ENCODE data around the gene SSBP4.

The SSBP4 gene

GRCh38 chr19:18431351-18432197, 12.4 kb downstream of the SSBP4 start:
- no peak for TF ChIP-seq GATA3 (IDR thresholded peaks at IDR 0.05; ENCODE audit: low read depth, low read length)
- no peak for TF ChIP-seq GATA2 (IDR thresholded peaks at IDR 0.05; ENCODE audit: low read depth, low read length)

- no peak for TF ChIP-seq GATA2 (IDR thresholded peaks at IDR 0.05; ENCODE audit: low read depth, low read length)
- TF ChIP-seq GATA3 (IDR thresholded peaks at IDR 0.05; ENCODE audit: low read depth, low read length), result no peak
Measured at GRCh38 chr19:18432275-18433014, 13.2 kb downstream of the SSBP4 start.

- TF ChIP-seq GATA2 (IDR thresholded peaks at IDR 0.05; ENCODE audit: low read depth, low read length) (no peak), GATA3 (IDR thresholded peaks at IDR 0.05; ENCODE audit: low read depth, low read length) (no peak)
Measured at GRCh38 chr19:18433015-18433691, 14.0 kb downstream of the SSBP4 start.

GRCh38 chr19:18433735-18434398, 14.7 kb downstream of the SSBP4 start:
- TF ChIP-seq GATA2 (IDR thresholded peaks at IDR 0.05; ENCODE audit: low read depth, low read length) (no peak), GATA3 (IDR thresholded peaks at IDR 0.05; ENCODE audit: low read depth, low read length) (no peak)

GRCh38 chr19:18434411-18435175, 15.4 kb downstream of the SSBP4 start:
- TF ChIP-seq GATA3 (IDR thresholded peaks at IDR 0.05; ENCODE audit: low read depth, low read length), result no peak
- TF ChIP-seq GATA2 (IDR thresholded peaks at IDR 0.05; ENCODE audit: low read depth, low read length), result no peak

- TF ChIP-seq GATA3 (IDR thresholded peaks at IDR 0.05; ENCODE audit: low read depth, low read length) (no peak), GATA2 (IDR thresholded peaks at IDR 0.05; ENCODE audit: low read depth, low read length) (no peak)
Measured at GRCh38 chr19:18435178-18435841, 16.1 kb downstream of the SSBP4 start.

- TF ChIP-seq GATA3 (IDR thresholded peaks at IDR 0.05; ENCODE audit: low read depth, low read length), result no peak
- no peak for TF ChIP-seq GATA2 (IDR thresholded peaks at IDR 0.05; ENCODE audit: low read depth, low read length)
Measured at GRCh38 chr19:18435842-18436670, 16.9 kb downstream of the SSBP4 start.

- TF ChIP-seq GATA2 (IDR thresholded peaks at IDR 0.05; ENCODE audit: low read depth, low read length) (no peak), GATA3 (IDR thresholded peaks at IDR 0.05; ENCODE audit: low read depth, low read length) (no peak)
Measured at GRCh38 chr19:18436671-18437490, 17.7 kb downstream of the SSBP4 start.

- TF ChIP-seq GATA2 (IDR thresholded peaks at IDR 0.05; ENCODE audit: low read depth, low read length), result no peak
- TF ChIP-seq GATA3 (IDR thresholded peaks at IDR 0.05; ENCODE audit: low read depth, low read length), result no peak
Measured at GRCh38 chr19:18437491-18438330, 18.5 kb downstream of the SSBP4 start, which contains the start of gene ISYNA1. TSS of gene ISYNA1 (minus strand) at chr19:18438133. CDS start at chr19:18437979, 154 bp downstream.

- no peak for TF ChIP-seq GATA2 (IDR thresholded peaks at IDR 0.05; ENCODE audit: low read depth, low read length)
- TF ChIP-seq GATA3 (IDR thresholded peaks at IDR 0.05; ENCODE audit: low read depth, low read length), result no peak
Measured at GRCh38 chr19:18438331-18439024, 19.3 kb downstream of the SSBP4 start.

Measured in SH-SY5Y (cell line).